H9 (cell line): ENCODE results near the gene STX2. TPM values are rescaled to one million over a fixed set of nuclear protein-coding genes. Genes with fewer than 3 reads are reported as not detected.

Experiments
- DNase-seq: peaks from one replicate; pipeline ENCODE4 v3.0.0-alpha.2; 2017
- H2AFZ ChIP-seq: one replicate; pipeline ENCODE4 v1.6.1; 2013; ENCODE audit warnings: mild to moderate bottlenecking, low read length, control low read depth, moderate library complexity
- H2AK5ac ChIP-seq: 2 replicates; pipeline ENCODE4 v1.6.1; 2013; ENCODE audit warnings: low read length, control low read depth, mixed read lengths; ENCODE audit not compliant: insufficient read length
- H2BK120ac ChIP-seq: one replicate; pipeline ENCODE4 v1.6.1; 2013; ENCODE audit warnings: low read depth, mild to moderate bottlenecking, low read length, control low read depth, inconsistent platforms; ENCODE audit not compliant: poor library complexity, severe bottlenecking
- H2BK12ac ChIP-seq: 2 replicates; pipeline ENCODE4 v1.6.1; 2013; ENCODE audit warnings: low read length, control low read depth, mixed read lengths, low read depth; ENCODE audit not compliant: insufficient read length
- H2BK15ac ChIP-seq: 2 replicates; pipeline ENCODE4 v1.6.1; 2013; ENCODE audit warnings: low read depth, low read length, control low read depth
- H2BK20ac ChIP-seq: one replicate; pipeline ENCODE4 v1.6.1; 2013; ENCODE audit warnings: low read depth, mild to moderate bottlenecking, low read length, control low read depth, inconsistent platforms; ENCODE audit not compliant: poor library complexity, severe bottlenecking
- H2BK5ac ChIP-seq: 2 replicates; pipeline ENCODE4 v1.6.1; 2013; ENCODE audit warnings: low read length, control low read depth, mixed read lengths; ENCODE audit not compliant: insufficient read length
- H3K14ac ChIP-seq: 2 replicates; pipeline ENCODE4 v1.6.1; 2013; ENCODE audit warnings: low read length, control low read depth; ENCODE audit not compliant: insufficient read depth
- H3K18ac ChIP-seq: 2 replicates; pipeline ENCODE4 v1.6.1; 2013; ENCODE audit warnings: low read depth, mild to moderate bottlenecking, mixed read lengths, low read length, control low read depth; ENCODE audit not compliant: insufficient read length
- H3K23ac ChIP-seq: 2 replicates; pipeline ENCODE4 v1.6.1; 2013; ENCODE audit warnings: low read length, control low read depth, mixed read lengths, low read depth; ENCODE audit not compliant: insufficient read length
- H3K23me2 ChIP-seq: 2 replicates; pipeline ENCODE4 v1.6.1; 2013; ENCODE audit warnings: low read depth, mild to moderate bottlenecking, mixed read lengths, low read length, control low read depth; ENCODE audit not compliant: insufficient read length, poor library complexity, severe bottlenecking
- H3K27ac ChIP-seq: 2 replicates; pipeline ENCODE4 v1.5.1; 2013; ENCODE audit warnings: low read length, control low read depth, mixed read lengths, low read depth; ENCODE audit not compliant: insufficient read length
- H3K27me3 ChIP-seq: 2 replicates; pipeline ENCODE4 v1.6.1; 2013; ENCODE audit warnings: low read length, control low read depth, inconsistent platforms; ENCODE audit not compliant: insufficient read depth
- H3K4ac ChIP-seq: 2 replicates; pipeline ENCODE4 v1.6.1; 2013; ENCODE audit warnings: low read depth, mild to moderate bottlenecking, control low read depth, inconsistent platforms, low read length, moderate library complexity
- H3K4me1 ChIP-seq: 2 replicates; pipeline ENCODE4 v1.6.1; 2013; ENCODE audit warnings: low read length, control low read depth, inconsistent platforms; ENCODE audit not compliant: insufficient read depth
- H3K4me2 ChIP-seq: 2 replicates; pipeline ENCODE4 v1.6.1; 2013; ENCODE audit warnings: low read length, control low read depth, mixed read lengths; ENCODE audit not compliant: insufficient read length, insufficient read depth
- H3K56ac ChIP-seq: 2 replicates; pipeline ENCODE4 v1.6.1; 2013; ENCODE audit warnings: low read depth, mild to moderate bottlenecking, mixed read lengths, low read length, control low read depth; ENCODE audit not compliant: insufficient read length
- H3K79me1 ChIP-seq: 2 replicates; pipeline ENCODE4 v1.6.1; 2013; ENCODE audit warnings: low read depth, mild to moderate bottlenecking, moderate library complexity, low read length, control low read depth, inconsistent platforms; ENCODE audit not compliant: insufficient read depth, poor library complexity, severe bottlenecking
- H3K79me2 ChIP-seq: 2 replicates; pipeline ENCODE4 v1.6.1; 2013; ENCODE audit warnings: low read length, control low read depth, inconsistent platforms; ENCODE audit not compliant: insufficient read depth
- H3K9ac ChIP-seq: 2 replicates; pipeline ENCODE4 v1.6.1; 2013; ENCODE audit warnings: low read length, control low read depth, mixed read lengths; ENCODE audit not compliant: insufficient read length; ENCODE audit errors: extremely low read depth
- H3K9me3 ChIP-seq: one replicate; pipeline ENCODE4 v1.6.1; 2013; ENCODE audit warnings: low read depth, low read length, inconsistent platforms; ENCODE audit not compliant: control insufficient read depth
- H3T11ph ChIP-seq: one replicate; pipeline ENCODE4 v1.6.1; 2013; ENCODE audit warnings: mild to moderate bottlenecking, low read length, control low read depth, inconsistent platforms
- H4K20me1 ChIP-seq: one replicate; pipeline ENCODE4 v1.6.1; 2013; ENCODE audit not compliant: control insufficient read depth, insufficient read length, insufficient read depth
- H4K5ac ChIP-seq: 2 replicates; pipeline ENCODE4 v1.6.1; 2013; ENCODE audit warnings: low read depth, mild to moderate bottlenecking, mixed read lengths, low read length, control low read depth; ENCODE audit not compliant: insufficient read length
- H4K8ac ChIP-seq: replicated peaks from 2 replicates; pipeline ENCODE4 v1.6.1; 2013; ENCODE audit warnings: low read length, control low read depth, mixed read lengths, low read depth; ENCODE audit not compliant: insufficient read length
- H4K91ac ChIP-seq: 2 replicates; pipeline ENCODE4 v1.6.1; 2013; ENCODE audit warnings: low read depth, mild to moderate bottlenecking, moderate library complexity, mixed read lengths, low read length, control low read depth; ENCODE audit not compliant: insufficient read length
- H3K27ac Mint-ChIP-seq, 3 experiments: 2 replicates in 2 of 3; 3 replicates in 1 of 3; pipeline ENCODE4 v1.8.0; 2020 to 2021; ENCODE audit warnings: mixed read lengths in 3 of 3, mild to moderate bottlenecking in 1 of 3, moderate library complexity in 1 of 3
- H3K27me3 Mint-ChIP-seq: 2 replicates; pipeline ENCODE4 v1.8.0; 2021; ENCODE audit warnings: low read depth, mild to moderate bottlenecking, moderate library complexity, mixed read lengths
- H3K36me3 Mint-ChIP-seq, 3 experiments: 2 replicates in 2 of 3; 3 replicates in 1 of 3; pipeline ENCODE4 v1.8.0; 2020 to 2021; ENCODE audit warnings: low read depth in 3 of 3, mixed read lengths in 3 of 3; ENCODE audit not compliant: insufficient read depth in 1 of 3
- H3K4me1 Mint-ChIP-seq, 2 experiments: 2 replicates each; pipeline ENCODE4 v1.8.0; 2020; ENCODE audit warnings: mixed read lengths in 2 of 2
- H3K4me3 Mint-ChIP-seq, 2 experiments: 2 replicates in 1 of 2; 3 replicates in 1 of 2; pipeline ENCODE4 v1.8.0; 2020 to 2021; ENCODE audit warnings: mild to moderate bottlenecking in 2 of 2, mixed read lengths in 2 of 2, moderate library complexity in 1 of 2
- H3K9me3 Mint-ChIP-seq, 2 experiments: 2 replicates in 1 of 2; 3 replicates in 1 of 2; pipeline ENCODE4 v1.8.0; 2020; ENCODE audit warnings: mild to moderate bottlenecking in 2 of 2, mixed read lengths in 2 of 2, moderate library complexity in 1 of 2
- WGBS: extraction: QIAGEN DNeasy Blood & Tissue Kit; methylation state at CpG from one replicate; pipeline ENCODE4 v1.1.7; 2013; ENCODE audit warnings: missing lambda C conversion rate, low lambda C conversion rate, mixed read lengths; ENCODE audit not compliant: insufficient read length; ENCODE audit errors: extremely low coverage; 5-methylcytosine and 5-hydroxymethylcytosine counted together
- total RNA-seq: library from RNA; stranded (reverse); gene quantifications from 2 replicates; pipeline ENCODE4 v1.2.1, GENCODE V29; 2021
- TF ChIP-seq, protein P1 (sequence below): fragments of 200-600 bp; sonication (generic); conservative IDR thresholded peaks from 3 replicates; pipeline ENCODE4 v1.8.0; 2021; ENCODE audit warnings: antibody characterized with exemption, mild to moderate bottlenecking

Gene STX2
- total RNA-seq, 1 experiment from 2014 or later: 19.4 TPM

DNA sequence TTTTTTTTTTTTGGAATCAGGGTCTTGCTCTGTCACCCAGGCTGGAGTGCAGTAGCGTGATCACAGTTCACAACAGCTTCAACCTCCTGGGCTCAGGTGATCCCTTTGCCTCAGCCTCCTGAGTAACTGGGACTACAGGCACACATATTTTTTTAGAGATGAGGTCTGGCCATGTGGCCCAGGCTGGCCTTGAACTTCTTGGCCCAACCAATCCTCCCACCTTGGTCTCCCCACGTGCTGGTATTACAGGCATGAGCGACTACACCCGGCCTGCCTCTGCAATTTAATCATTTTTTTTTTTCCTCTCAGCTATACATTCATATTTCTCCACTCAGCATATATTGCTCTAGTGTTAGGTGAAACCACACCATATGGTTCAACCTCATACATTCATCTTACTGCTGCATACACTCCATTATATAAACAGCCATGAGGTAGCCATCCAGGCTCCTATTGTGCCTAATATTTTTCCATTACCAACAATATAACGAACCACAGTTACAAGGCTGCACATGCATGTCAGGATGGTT lies 7.1 kb downstream of the STX2 start:
- peaks cover 6% of the 10 kb centered on the region; the same call in 1 of the 2 replicates for H3K4me1 ChIP-seq
- H3K23me2 ChIP-seq: no peaks in the 10 kb centered on the region
- no peak overlapping the region for H3K9ac ChIP-seq
- no peaks in the 10 kb centered on the region for H3K27me3 Mint-ChIP-seq
- no peak overlapping the region for H4K5ac ChIP-seq
- H2AK5ac ChIP-seq: no peak overlapping the region
- H3K79me1 ChIP-seq: peaks cover 3% of the 10 kb centered on the region
- H3K36me3 Mint-ChIP-seq: peaks cover 0 to 7% (median 5%) of the 10 kb centered on the region in 3 experiments; a peak in 5 of 7 replicates
- H3K79me2 ChIP-seq: peaks cover 9% of the 10 kb centered on the region; the same call in 1 of the 2 replicates
- no CpG with 5 or more reads among the region's 5 CpGs for WGBS
- no peak overlapping the region for H2BK12ac ChIP-seq
- no peak overlapping the region for H3T11ph ChIP-seq
- TF ChIP-seq, protein P1, sequence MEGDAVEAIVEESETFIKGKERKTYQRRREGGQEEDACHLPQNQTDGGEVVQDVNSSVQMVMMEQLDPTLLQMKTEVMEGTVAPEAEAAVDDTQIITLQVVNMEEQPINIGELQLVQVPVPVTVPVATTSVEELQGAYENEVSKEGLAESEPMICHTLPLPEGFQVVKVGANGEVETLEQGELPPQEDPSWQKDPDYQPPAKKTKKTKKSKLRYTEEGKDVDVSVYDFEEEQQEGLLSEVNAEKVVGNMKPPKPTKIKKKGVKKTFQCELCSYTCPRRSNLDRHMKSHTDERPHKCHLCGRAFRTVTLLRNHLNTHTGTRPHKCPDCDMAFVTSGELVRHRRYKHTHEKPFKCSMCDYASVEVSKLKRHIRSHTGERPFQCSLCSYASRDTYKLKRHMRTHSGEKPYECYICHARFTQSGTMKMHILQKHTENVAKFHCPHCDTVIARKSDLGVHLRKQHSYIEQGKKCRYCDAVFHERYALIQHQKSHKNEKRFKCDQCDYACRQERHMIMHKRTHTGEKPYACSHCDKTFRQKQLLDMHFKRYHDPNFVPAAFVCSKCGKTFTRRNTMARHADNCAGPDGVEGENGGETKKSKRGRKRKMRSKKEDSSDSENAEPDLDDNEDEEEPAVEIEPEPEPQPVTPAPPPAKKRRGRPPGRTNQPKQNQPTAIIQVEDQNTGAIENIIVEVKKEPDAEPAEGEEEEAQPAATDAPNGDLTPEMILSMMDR: no peak
- no peak overlapping the region for H3K4ac ChIP-seq
- peaks cover 0 to 2% of the 10 kb centered on the region in 2 experiments; a peak in 1 of 5 replicates for H3K9me3 Mint-ChIP-seq
- H2BK20ac ChIP-seq: no peak overlapping the region
- H2AFZ ChIP-seq: no peak overlapping the region
- no peak overlapping the region for H3K4me3 Mint-ChIP-seq
- H3K27ac ChIP-seq: no peak overlapping the region
- no peak overlapping the region for H3K18ac ChIP-seq
- peaks cover 48 to 66% of the 10 kb centered on the region in 2 experiments for H3K4me1 Mint-ChIP-seq
- no peak overlapping the region for H2BK120ac ChIP-seq
- H3K56ac ChIP-seq: no peak overlapping the region
- no peak overlapping the region for H3K23ac ChIP-seq
- H2BK5ac ChIP-seq: no peak overlapping the region
- no peak overlapping the region for H4K8ac ChIP-seq
- peak; percentile 13 for DNase-seq
- H4K20me1 ChIP-seq: no peaks in the 10 kb centered on the region
- no peak overlapping the region for H3K14ac ChIP-seq
- no peak overlapping the region for H2BK15ac ChIP-seq
- H3K4me2 ChIP-seq: no peak overlapping the region
- H3K27ac Mint-ChIP-seq: no peak overlapping the region; a peak in 1 of 7 replicates
- H3K9me3 ChIP-seq: no peaks in the 10 kb centered on the region
- no peak overlapping the region for H4K91ac ChIP-seq
- no peaks in the 10 kb centered on the region for H3K27me3 ChIP-seq
